Measurements from ENCODE around the gene TMOD1.

TMOD1 gene

GRCh38 chr9:97500263-97500662 is 1.2 kb upstream of the TMOD1 start:
- DNase-seq = no peak

DNA sequence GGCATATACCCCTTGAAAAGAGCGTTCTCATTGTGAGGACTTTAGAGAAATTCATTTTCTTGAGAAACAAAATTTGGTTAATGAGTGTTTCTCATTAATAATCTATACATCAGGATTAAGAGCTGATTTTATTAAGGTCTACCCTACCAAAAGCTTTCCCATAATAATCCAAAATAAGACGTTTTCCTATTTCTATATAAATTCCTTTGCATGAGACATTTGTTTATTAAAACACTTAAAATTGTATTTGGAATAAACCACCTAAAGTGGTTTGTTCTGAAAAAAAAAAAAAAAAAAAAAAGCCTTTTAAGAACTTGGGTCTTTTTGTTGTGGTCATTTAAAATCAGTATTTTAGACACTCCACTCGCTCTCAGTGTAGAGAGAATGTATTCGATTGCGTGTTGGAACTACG is 695 bp upstream of the TMOD1 start:
- no peak for DNase-seq

DNA sequence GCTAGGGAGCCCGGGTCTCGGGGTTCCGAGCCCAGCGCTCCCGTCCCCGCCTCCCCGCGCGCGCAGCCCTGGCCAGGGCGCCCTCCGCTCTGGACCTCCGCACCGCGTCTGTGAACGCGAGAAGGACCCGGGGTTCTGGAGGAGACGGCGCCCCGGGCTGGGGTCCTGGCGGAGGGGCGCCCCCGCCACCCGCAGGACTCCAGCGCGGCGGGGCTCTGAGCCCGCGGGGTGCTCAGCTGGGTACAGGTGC is 431 bp downstream of the TMOD1 start:
- no peak for DNase-seq

DNA sequence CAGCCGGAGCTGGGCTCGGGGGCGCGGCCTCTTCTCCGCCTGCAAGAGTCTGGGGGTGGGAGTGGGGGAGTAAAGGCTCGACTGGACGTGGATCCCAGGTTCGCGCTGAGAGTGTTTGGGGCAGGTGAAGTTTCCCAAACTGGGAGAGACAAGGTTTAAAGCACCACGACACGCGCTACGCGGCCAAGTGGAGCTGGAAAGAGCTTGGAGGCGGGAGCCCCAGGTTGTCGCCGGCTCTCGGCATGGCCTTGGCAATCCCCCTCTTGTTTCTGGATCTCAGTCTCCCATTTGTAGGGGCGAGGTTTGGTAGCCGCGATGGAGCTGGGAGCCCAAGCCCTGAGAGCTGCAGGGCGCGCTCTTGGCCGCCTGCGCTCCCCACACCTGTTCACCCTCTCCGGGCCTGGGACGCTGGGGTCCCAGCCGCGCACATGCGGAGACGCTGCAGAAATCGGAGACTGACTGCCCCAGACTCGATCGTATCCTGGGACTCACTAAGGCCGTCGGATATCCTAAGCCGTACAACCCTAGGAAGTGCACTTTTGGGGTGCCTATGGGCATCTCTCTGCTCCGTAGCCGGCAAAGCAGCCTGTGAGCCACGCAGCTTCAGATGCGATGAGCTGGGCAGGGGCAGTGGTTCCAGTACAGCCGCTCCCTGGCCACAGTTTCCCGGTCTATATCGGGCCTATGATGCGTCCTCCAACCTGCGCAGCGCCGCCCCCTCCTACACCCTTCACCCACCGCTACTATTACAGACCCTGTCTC is 937 bp downstream of the TMOD1 start:
- no peak for DNase-seq

GRCh38 chr9:97502984-97503861 is 1.8 kb downstream of the TMOD1 start:
- no peak for DNase-seq

DNA sequence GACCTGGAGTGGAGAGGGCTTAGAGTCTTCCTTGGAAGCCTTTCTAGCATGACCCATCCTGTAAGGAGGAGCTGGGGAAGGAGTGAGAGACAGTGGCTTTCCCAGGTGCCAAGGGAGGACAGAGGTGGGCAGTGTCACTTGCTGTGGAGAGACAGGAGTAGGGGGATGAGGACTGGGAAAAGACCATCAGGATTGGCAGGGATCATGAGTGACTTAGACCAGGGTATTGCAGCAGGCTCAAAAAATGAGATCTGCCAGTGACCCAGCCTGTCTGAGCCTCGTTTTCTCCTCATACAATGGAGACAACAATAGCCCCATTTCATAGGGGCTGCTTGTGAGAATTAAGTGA is 2.4 kb downstream of the TMOD1 start:
- DNase-seq = no peak

DNA sequence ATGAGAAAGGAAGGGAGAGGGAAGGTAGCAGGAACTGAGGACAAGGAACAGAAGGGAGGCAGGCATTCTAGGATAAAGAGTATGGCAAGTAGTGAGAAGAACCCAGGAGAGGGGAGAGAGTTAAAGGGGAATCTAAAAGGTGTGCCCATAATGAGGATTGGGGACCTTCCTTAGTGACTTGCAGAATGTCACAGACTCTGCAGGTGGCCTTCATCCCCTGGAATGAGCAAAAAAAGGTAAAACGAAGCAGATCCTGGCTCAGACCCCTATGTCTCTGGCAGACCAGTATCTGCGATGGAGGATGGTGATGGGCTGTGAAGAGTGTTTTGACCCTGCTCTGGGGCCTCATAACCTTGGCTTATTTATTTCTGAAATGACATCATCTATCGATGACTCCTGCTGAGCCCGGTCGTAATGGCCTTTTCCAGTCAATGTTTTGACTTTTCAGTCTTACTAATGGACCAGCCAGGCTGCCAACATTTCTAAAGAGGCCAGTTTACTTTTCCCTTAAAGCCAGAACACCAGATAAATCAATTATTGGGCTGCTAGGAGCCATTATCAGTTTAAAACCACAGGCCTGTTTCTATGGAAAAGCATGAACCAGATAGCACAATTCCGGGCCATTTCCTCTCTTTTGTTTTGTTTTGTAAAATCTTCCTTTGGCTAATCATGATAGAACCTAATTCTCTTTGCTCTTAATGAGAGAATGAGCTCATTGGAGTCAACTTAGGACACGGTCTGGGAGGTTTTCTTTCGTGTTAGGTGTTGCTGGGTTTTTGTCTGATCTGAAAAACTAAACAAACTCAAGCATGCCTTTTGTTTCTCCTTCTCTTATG is 3.1 kb downstream of the TMOD1 start:
- DNase-seq = no peak

DNA sequence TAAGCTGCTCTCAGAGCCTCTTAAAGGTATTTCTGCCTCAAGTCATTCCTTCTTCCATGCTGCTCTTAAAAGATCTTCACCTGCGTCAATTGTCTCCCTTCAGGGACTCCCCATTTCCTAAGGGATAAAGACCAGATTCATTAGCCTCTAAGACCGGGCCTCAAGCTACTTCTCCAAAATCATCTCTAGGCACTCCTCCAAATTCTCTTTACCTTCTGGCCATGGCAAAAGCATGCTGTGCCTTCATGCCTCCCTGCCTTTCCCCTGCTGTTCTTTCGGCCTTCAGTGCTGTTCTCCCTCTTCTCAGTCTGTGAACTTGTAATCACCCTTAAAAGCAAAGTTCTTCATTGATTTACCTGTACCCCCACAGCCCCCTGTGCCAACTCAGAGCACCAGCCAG is 4.4 kb downstream of the TMOD1 start:
- DNase-seq = no peak

DNA sequence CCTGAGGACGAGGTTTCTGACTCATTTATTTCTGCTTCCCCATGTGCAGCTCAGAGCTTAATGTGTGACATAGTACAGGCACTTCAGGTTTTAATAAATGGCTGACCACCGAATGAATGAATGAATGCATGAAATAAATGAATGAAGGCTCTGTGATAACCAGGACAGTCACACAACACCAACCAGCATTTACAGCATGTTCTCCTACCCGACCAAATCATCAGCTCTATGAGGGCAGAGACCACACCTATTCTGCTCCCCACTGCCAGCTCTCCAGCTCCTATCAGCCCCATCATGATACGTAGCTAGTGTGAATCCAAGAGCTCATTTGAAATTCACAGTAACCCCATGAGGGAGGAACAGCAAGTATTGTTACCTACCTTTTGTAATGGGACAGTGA is 4.8 kb downstream of the TMOD1 start:
- no peak for DNase-seq

DNA sequence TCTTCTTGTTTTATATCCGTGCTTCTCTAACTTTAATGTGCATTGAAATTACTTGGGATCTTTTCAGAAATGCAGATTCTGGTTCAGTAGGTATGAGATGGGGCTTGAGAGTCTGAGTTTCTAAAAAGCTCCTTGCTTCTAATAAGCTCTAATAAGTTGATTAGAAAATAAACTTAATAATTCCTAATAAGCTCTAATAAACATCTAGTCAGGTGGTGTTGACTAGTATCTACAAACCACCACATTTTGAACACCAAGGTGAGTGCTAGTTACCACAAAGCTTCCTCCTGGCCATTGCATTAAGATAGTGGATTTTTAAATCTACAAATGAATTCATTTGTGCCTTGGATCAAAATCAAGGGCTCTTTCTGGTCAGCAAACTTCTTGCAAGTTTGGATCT is 5.3 kb downstream of the TMOD1 start:
- no peak for DNase-seq

GRCh38 chr9:97507428-97507984 is 6.0 kb downstream of the TMOD1 start:
- no peak for DNase-seq

- DNase-seq = no peak
Measured at GRCh38 chr9:97508852-97509251, 7.4 kb downstream of the TMOD1 start.

- DNase-seq = no peak
Measured at GRCh38 chr9:97510797-97511654, 9.6 kb downstream of the TMOD1 start.

DNA sequence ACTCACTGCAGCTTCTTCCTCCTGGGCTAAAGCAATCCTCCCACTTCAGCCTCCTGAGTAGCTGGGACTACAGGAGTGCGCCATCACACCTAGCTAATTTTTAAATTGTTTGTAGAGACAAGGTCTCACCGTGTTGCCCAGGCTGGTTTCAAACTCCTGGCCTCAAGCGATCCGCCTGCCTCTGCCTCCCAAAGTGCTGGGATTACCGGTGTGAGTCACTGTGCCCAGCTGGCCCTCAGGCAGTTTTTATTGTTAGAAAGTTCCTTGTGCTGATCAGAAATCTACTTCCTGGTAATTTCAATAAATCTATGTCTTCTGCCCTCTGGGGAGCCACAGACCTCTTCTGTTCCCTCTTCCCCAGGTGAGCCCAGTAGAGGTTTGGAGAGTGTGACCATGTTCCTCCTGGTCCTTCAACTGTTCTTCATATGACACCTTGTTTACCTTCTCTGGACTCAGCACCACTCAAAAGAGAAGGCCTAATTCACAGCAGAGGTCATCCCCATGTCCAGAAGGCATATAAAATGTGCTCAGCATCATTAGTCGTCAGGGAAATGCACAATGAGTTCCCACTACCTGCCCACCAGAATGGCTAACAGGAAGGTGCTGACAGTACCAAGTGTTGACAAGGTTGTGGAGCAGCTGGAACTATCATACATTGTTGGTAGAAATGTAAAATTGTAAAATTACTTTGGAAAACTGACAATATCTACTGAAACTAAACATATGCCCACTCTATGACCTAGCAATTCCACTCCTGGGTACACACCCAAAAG is 10.4 kb downstream of the TMOD1 start:
- DNase-seq = no peak

- no peak for DNase-seq
Measured at GRCh38 chr9:97512966-97513560, 11.6 kb downstream of the TMOD1 start.

DNA sequence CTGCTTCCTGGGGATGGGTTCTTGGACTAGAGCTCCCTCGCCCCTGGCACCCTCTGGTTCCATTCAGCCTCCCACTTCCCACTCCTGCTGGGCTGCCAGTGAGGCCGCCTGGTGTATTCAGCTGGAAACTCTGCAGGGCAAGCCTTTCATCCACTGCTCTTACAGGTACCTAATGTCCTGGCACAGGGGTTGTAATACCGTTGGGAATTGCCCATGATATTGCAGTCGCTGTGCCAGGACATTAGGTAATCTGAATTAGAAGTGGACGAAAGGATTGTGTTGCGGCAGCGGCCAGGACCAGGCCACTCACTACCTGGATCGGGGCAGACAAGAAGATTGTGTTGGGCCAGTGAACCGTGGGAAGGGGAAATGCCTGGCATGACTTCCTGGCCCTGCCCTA is 13.1 kb downstream of the TMOD1 start:
- no peak for DNase-seq

- no peak for DNase-seq
Measured at GRCh38 chr9:97515662-97516061, 14.2 kb downstream of the TMOD1 start.

DNA sequence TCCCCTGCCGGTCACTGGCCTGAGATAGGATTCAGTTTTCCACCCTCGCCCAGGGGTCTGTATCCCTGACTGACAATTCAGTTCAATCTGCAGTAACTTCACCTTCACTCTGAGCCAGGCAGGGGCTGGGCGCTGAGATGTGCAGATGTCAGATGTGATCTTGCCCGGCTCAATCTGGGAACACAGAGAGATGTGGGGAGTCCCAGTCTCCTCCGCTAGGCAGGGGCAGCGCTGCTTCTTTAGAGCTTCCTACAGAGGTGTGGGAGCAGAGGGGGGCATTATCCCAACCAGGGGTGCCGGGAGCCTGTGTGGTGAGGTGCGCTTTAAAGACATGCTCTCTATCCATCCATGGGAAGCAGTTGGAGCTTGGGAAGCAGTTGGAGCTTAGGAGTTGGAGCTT is 14.6 kb downstream of the TMOD1 start:
- DNase-seq = no peak

- no peak for DNase-seq
Measured at GRCh38 chr9:97517331-97518089, 16.0 kb downstream of the TMOD1 start.

- DNase-seq = no peak
Measured at GRCh38 chr9:97518166-97518908, 16.9 kb downstream of the TMOD1 start.
